Esophagus squamous epithelium (tissue), 5 donors: ENCODE data around the gene CAMTA1. TPM values are rescaled to one million over a fixed set of nuclear protein-coding genes. Genes with fewer than 3 reads are reported as not detected.

Source experiments
- DNase-seq: peaks from one replicate; lab custom pipeline; 2025; lab: John Stamatoyannopoulos, UW
- H3K27ac ChIP-seq, 4 donors: fragments of 200-600 bp; sonication (generic); one replicate each; pipeline ENCODE4 v1.5.1; 2016 to 2019; ENCODE audit warnings: mild to moderate bottlenecking in 1 of 4
- H3K27me3 ChIP-seq, 4 donors: fragments of 200-600 bp; sonication (generic); 1 replicate in 3 of 4; 2 replicates in 1 of 4; pipeline versions ENCODE4 v1.5.1 to v1.6.0; 2017 to 2021; ENCODE audit warnings: antibody characterized with exemption in 1 of 4
- H3K36me3 ChIP-seq, 3 donors: fragments of 200-600 bp; sonication (generic); one replicate each; pipeline ENCODE4 v1.5.1; 2016 to 2019
- H3K4me1 ChIP-seq, 3 donors: fragments of 200-600 bp; sonication (generic); one replicate each; pipeline ENCODE4 v1.5.1; 2017 to 2019
- H3K4me3 ChIP-seq, 4 donors: fragments of 200-600 bp; sonication (generic); 1 replicate in 3 of 4; 2 replicates in 1 of 4; pipeline ENCODE4 v1.5.1; 2016 to 2019; ENCODE audit warnings: mild to moderate bottlenecking in 2 of 4, moderate library complexity in 1 of 4
- H3K9me3 ChIP-seq, 3 donors: fragments of 200-600 bp; sonication (generic); one replicate each; pipeline ENCODE4 v1.5.1; 2016 to 2019
- POLR2A ChIP-seq, 4 donors: fragments of 450-650 bp; IDR thresholded peaks; one replicate each; pipeline ENCODE4 v1.6.1; 2017; ENCODE audit warnings: antibody characterized with exemption in 4 of 4, mild to moderate bottlenecking in 4 of 4, moderate library complexity in 3 of 4
- WGBS, 2 donors: methylation state at CpG; one replicate each; pipeline ENCODE4 v1.1.5; 2018; 5-methylcytosine and 5-hydroxymethylcytosine counted together
- intact Hi-C: fragments of 100-400 bp; cut with DNase I; formaldehyde crosslinking; loops from one replicate; pipeline ENCODE4 v1.15.0; 2022
- total RNA-seq, 4 donors: library from RNA; depleted of rRNA; stranded (reverse); fragments of >200 nt; gene quantifications; one replicate each; pipeline ENCODE4 v1.1.0, GENCODE V29; 2016
- TF ChIP-seq, protein P1 (sequence below), 6 experiments: fragments of 450-650 bp in 4 of 6; fragments of 200-600 bp in 2 of 6; sonication (generic) in 2 of 6; IDR thresholded peaks; one replicate each; pipeline ENCODE4 v1.5.1; 2016 to 2019; ENCODE audit warnings: antibody characterized with exemption in 6 of 6, mild to moderate bottlenecking in 4 of 6, moderate library complexity in 4 of 6
- donor health status: DM: yes; HTN: yes; CAD: no.

Gene CAMTA1
- total RNA-seq, 4 donors from 2014 or later = 31.3 to 77.4 (median 45.9) TPM

DNA sequence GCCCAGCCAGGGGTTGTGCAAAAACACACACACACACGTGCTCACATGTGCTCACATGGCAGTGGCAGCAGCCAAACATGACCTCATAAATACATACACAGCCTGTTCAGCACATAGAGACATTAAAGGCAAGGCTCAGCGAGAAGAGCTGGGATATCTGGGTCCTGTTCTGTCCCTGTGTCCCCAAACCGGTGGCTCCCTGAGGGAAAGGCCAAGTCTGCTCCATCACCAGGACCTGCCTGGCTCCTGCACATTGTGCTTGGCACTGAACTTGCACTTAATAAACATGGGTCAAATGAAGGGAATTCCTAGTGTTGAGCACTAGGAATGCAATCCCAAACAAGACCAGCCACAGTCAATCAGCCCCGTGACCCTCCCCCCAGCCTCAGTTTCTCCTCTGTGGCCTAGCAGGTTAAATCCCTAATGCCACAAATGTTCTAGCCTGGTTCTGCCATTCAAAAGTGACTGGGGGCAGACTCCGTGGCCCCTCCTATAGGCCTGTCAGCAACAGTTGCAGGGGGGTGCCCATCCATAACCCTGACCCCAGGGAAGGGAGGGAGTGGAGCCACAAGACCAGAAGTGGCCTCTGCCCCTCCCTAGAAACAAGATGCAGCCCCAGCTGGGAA is 825.0 kb downstream of the CAMTA1 start:
- Histone ChIP-seq H3K9me3 (no peaks in the 10 kb centered on the region), H3K27me3 (peaks cover 0 to 42% (median 0%) of the 10 kb centered on the region in 4 donors), H3K4me3 (no peak overlapping the region), H3K36me3 (no peaks in the 10 kb centered on the region), H3K4me1 (no peaks in the 10 kb centered on the region), H3K27ac (no peak overlapping the region)
- WGBS, 2 donors = 40 to 79% methylated on average over 1 to 5 of the region's 5 CpGs
- intact Hi-C loops = no loop called here
- TF ChIP-seq, protein P1, sequence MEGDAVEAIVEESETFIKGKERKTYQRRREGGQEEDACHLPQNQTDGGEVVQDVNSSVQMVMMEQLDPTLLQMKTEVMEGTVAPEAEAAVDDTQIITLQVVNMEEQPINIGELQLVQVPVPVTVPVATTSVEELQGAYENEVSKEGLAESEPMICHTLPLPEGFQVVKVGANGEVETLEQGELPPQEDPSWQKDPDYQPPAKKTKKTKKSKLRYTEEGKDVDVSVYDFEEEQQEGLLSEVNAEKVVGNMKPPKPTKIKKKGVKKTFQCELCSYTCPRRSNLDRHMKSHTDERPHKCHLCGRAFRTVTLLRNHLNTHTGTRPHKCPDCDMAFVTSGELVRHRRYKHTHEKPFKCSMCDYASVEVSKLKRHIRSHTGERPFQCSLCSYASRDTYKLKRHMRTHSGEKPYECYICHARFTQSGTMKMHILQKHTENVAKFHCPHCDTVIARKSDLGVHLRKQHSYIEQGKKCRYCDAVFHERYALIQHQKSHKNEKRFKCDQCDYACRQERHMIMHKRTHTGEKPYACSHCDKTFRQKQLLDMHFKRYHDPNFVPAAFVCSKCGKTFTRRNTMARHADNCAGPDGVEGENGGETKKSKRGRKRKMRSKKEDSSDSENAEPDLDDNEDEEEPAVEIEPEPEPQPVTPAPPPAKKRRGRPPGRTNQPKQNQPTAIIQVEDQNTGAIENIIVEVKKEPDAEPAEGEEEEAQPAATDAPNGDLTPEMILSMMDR (IDR thresholded peaks at IDR 0.05) = no peak
- TF ChIP-seq POLR2A (IDR thresholded peaks at IDR 0.05) = no peak
- no peak for DNase-seq

- intact Hi-C loops = no loop called here
- no peaks in the 10 kb centered on the region for H3K36me3 ChIP-seq
These were observed 825.7 kb downstream of the CAMTA1 start for GRCh38 chr1:7610936-7611335.

GRCh38 chr1:7611421-7612010 is 826.3 kb downstream of the CAMTA1 start:
- no peak overlapping the region for H3K27ac ChIP-seq
- H3K36me3 ChIP-seq = no peaks in the 10 kb centered on the region
- no peaks in the 10 kb centered on the region for H3K4me1 ChIP-seq
- WGBS, 2 donors = 35 to 36% methylated on average over 3 to 5 of the region's 9 CpGs
- H3K4me3 ChIP-seq = no peak overlapping the region
- intact Hi-C loops = no loop called here
- peaks cover 0 to 34% (median 0%) of the 10 kb centered on the region in 4 donors for H3K27me3 ChIP-seq
- TF ChIP-seq, protein P1 (IDR thresholded peaks at IDR 0.05) = no peak
- TF ChIP-seq POLR2A (IDR thresholded peaks at IDR 0.05) = no peak
- no peaks in the 10 kb centered on the region for H3K9me3 ChIP-seq
- DNase-seq = no peak

More at GRCh38 chr1:7610936-7611335, 825.7 kb downstream of the CAMTA1 start:
- Histone ChIP-seq H3K9me3 (no peaks in the 10 kb centered on the region), H3K27ac (no peak overlapping the region), H3K27me3 (peaks cover 0 to 36% (median 0%) of the 10 kb centered on the region in 4 donors), H3K4me3 (no peak overlapping the region), H3K4me1 (no peaks in the 10 kb centered on the region)
- TF ChIP-seq, protein P1 (IDR thresholded peaks at IDR 0.05) = no peak
- TF ChIP-seq POLR2A (IDR thresholded peaks at IDR 0.05) = no peak
- WGBS, 2 donors = 77 to 81% methylated on average over 8 of the region's 9 CpGs
- no peak for DNase-seq

- no peaks in the 10 kb centered on the region for H3K4me1 ChIP-seq
- WGBS, 2 donors = 62 to 72% methylated on average over 14 to 18 of the region's 18 CpGs
- TF ChIP-seq, protein P1 (IDR thresholded peaks at IDR 0.05) = no peak
- no peak for TF ChIP-seq POLR2A (IDR thresholded peaks at IDR 0.05)
These were observed 828.0 kb downstream of the CAMTA1 start for GRCh38 chr1:7613106-7613850.

DNA sequence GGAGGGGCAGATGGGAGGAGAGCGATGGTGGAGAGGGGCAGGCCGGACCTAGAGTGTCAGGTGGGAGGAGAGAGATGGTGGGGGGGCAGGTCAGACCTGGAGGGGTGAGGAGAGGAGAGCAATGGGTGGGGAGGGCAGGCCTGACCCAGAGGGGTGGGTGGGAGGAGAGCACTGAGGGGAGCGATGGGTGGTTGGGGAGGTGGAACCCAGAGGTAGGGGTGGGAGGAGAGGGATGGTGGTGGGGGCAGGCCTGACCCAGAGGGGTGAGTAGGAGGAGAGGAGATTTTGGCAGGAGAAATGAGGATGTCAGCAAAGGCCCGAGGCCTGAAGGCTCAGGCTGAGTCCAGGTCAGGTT is 828.6 kb downstream of the CAMTA1 start:
- Histone ChIP-seq H3K9me3 (no peaks in the 10 kb centered on the region), H3K4me1 (no peaks in the 10 kb centered on the region), H3K4me3 (no peak overlapping the region), H3K27ac (no peak overlapping the region), H3K27me3 (peaks cover 0 to 21% (median 0%) of the 10 kb centered on the region in 4 donors), H3K36me3 (no peaks in the 10 kb centered on the region)
- WGBS, 2 donors = 72 to 78% methylated on average over 4 of the region's 4 CpGs
- TF ChIP-seq, protein P1 (IDR thresholded peaks at IDR 0.05) = no peak
- TF ChIP-seq POLR2A (IDR thresholded peaks at IDR 0.05) = no peak
- intact Hi-C loops = no loop called here
- no peak for DNase-seq

More at GRCh38 chr1:7613106-7613850, 828.0 kb downstream of the CAMTA1 start:
- H3K27me3 ChIP-seq = peaks cover 0 to 25% (median 0%) of the 10 kb centered on the region in 4 donors
- no peak overlapping the region for H3K4me3 ChIP-seq
- H3K36me3 ChIP-seq = no peaks in the 10 kb centered on the region
- no peaks in the 10 kb centered on the region for H3K9me3 ChIP-seq
- intact Hi-C loops = no loop called here
- DNase-seq = no peak
- no peak overlapping the region for H3K27ac ChIP-seq
